Mucosa of descending colon (tissue), 3 donors: ENCODE results near the gene PRDX1. TPM values are rescaled to one million over a fixed set of nuclear protein-coding genes. Genes with fewer than 3 reads are reported as not detected.

Experiments
- ATAC-seq: fragments of 200-7000 bp; cut with Tn5 transposase; one replicate; pipeline ENCODE4 v1.9.1; 2020; ENCODE audit warnings: mild to moderate bottlenecking, moderate library complexity
- DNase-seq, 3 donors: peaks; one replicate each; pipeline ENCODE4 v3.0.0-alpha.2; 2020
- H3K36me3 ChIP-seq: fragments of 200-600 bp; one replicate; pipeline ENCODE4 v1.8.0; 2021; ENCODE audit warnings: low read depth, mild to moderate bottlenecking
- H3K4me1 ChIP-seq: fragments of 200-600 bp; one replicate; pipeline ENCODE4 v1.8.0; 2021; ENCODE audit warnings: low read depth, mild to moderate bottlenecking
- H3K4me3 ChIP-seq: fragments of 200-600 bp; one replicate; pipeline ENCODE4 v1.8.0; 2021; ENCODE audit warnings: mild to moderate bottlenecking
- H3K9me3 ChIP-seq: fragments of 200-600 bp; one replicate; pipeline ENCODE4 v1.8.0; 2021; ENCODE audit warnings: mild to moderate bottlenecking
- intact Hi-C, 2 donors: fragments of 100-400 bp; cut with DNase I in 1 of 2; cut with micrococcal nuclease in 1 of 2; formaldehyde crosslinking; loops; one replicate each; pipeline versions ENCODE4 v1.11.0 to v1.11.1; 2022; cut with DNase I, micrococcal nuclease
- total RNA-seq, 3 donors: library from RNA; stranded (reverse); fragmentation: NEBNext Ultra II Directional in 2 of 3; extraction: Animal tissue kit (Norgen Biotek cat#: 25700) in 2 of 3; gene quantifications; one replicate each; pipeline versions ENCODE4 v1.2.1 to v1.2.4, GENCODE V29; 2021 to 2023
- TF ChIP-seq, protein P1 (sequence below): fragments of 200-600 bp; IDR thresholded peaks from one replicate; pipeline ENCODE4 v1.8.0; 2022; ENCODE audit warnings: antibody characterized with exemption, mild to moderate bottlenecking
- donor health status: DM: no; HTN: no; CAD: no; lungs with moderate emphysema.
- donor health status: DM: no; HTN: no; CAD: no.
- donor health status: DM: no; HTN: yes; CAD: no.

Gene PRDX1
- total RNA-seq, 3 donors from 2014 or later: 248 to 306 (median 295) TPM

DNA sequence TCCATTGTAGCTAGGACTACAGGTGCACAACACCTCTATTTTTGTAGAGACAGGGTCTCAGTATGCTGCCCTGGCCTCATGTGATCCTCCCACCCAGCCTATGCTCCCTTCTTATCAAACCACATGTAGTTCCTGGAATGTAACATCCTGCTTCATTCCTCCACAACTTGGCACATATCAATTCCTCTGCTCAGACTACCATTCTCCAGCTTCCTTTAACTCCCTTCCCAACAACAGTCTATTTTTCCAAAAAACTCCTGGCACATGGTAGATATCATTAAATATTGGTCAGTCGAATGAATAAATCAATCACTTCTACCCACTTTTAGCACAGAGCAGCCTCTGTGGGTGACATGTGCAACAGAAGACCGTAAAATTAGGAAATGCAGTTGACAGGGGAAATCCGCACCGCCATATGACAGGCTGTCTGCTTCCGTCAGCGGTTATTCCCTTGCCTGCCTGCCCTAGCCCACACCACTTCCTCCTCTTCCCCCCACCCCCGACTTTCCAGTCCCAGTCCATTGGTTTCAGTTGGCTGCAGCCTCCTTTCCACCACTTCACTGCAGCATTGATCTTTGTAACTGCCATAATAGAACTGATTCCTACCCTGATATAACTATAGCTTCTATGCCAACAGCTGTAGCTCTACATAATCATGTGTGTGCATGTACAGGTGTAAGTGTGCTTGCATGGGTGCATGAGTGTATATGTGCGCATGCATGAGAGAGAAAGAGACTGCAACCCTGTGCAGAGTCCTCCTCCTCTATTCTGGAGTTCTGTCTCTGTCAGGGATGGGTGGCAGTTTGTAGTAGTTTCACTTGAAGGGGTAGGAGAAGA lies 22.1 kb upstream of the PRDX1 start:
- H3K36me3 ChIP-seq: no peaks in the 10 kb centered on the region
- intact Hi-C loops: no loop called here
- H3K4me1 ChIP-seq: no peaks in the 10 kb centered on the region
- H3K4me3 ChIP-seq: no peak overlapping the region
- DNase-seq (peak; percentile 47 to 76 (median 67)), ATAC-seq (peak; percentile 73)
- H3K9me3 ChIP-seq: no peaks in the 10 kb centered on the region
- TF ChIP-seq, protein P1, sequence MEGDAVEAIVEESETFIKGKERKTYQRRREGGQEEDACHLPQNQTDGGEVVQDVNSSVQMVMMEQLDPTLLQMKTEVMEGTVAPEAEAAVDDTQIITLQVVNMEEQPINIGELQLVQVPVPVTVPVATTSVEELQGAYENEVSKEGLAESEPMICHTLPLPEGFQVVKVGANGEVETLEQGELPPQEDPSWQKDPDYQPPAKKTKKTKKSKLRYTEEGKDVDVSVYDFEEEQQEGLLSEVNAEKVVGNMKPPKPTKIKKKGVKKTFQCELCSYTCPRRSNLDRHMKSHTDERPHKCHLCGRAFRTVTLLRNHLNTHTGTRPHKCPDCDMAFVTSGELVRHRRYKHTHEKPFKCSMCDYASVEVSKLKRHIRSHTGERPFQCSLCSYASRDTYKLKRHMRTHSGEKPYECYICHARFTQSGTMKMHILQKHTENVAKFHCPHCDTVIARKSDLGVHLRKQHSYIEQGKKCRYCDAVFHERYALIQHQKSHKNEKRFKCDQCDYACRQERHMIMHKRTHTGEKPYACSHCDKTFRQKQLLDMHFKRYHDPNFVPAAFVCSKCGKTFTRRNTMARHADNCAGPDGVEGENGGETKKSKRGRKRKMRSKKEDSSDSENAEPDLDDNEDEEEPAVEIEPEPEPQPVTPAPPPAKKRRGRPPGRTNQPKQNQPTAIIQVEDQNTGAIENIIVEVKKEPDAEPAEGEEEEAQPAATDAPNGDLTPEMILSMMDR: no peak

DNA sequence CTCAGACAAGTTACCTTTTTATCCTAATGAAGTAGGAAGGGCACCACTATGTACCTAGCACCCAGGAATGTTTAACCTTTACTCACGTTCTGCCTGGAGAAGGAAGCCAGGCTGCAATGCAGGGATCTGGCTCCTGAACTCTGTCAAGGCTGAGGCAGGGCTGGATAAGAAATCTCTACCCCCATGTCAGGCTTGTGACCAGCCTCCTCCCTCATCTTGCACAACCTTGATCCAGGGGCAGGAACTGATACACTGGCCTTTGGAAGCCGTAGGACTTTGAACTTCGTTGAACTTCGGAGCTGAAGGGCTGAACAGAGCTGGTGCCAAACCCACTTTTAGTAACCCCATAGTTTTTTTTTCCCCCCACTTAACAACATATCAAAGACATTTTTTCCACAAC lies 20.9 kb upstream of the PRDX1 start:
- no peaks in the 10 kb centered on the region for H3K36me3 ChIP-seq
- peak in 2 of 3 donors; percentile 44 to 66 for DNase-seq

DNA sequence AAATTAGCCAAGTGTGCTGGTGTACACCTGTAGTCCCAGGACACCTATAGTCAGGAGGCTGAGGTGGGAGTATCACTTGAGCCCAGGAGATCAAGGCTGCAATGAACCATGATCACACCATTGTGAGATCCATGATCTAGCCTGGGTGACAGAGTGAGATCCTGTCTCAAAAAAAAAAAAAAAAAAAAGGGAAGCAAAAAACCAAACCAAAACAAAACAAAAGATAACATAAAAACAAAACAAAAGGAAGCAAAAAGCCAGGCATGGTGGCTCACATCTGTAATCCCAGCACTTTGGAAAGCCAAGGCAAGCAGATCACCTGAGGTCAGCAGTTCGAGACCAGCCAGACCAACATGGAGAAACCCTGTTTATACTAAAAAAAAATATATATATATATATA lies 19.5 kb upstream of the PRDX1 start:
- DNase-seq (no peak), ATAC-seq (no peak)
- TF ChIP-seq, protein P1: no peak
- no peaks in the 10 kb centered on the region for H3K36me3 ChIP-seq
- no peaks in the 10 kb centered on the region for H3K4me1 ChIP-seq
- no peak overlapping the region for H3K4me3 ChIP-seq
- H3K9me3 ChIP-seq: no peaks in the 10 kb centered on the region
- intact Hi-C loops: no loop called here

More for the DNA sequence above, 20.9 kb upstream of the PRDX1 start:
- intact Hi-C loops: no loop called here
- peak; percentile 94 for ATAC-seq
- Histone ChIP-seq H3K4me1 (no peaks in the 10 kb centered on the region), H3K9me3 (no peaks in the 10 kb centered on the region), H3K4me3 (no peak overlapping the region)
- TF ChIP-seq, protein P1: no peak

DNA sequence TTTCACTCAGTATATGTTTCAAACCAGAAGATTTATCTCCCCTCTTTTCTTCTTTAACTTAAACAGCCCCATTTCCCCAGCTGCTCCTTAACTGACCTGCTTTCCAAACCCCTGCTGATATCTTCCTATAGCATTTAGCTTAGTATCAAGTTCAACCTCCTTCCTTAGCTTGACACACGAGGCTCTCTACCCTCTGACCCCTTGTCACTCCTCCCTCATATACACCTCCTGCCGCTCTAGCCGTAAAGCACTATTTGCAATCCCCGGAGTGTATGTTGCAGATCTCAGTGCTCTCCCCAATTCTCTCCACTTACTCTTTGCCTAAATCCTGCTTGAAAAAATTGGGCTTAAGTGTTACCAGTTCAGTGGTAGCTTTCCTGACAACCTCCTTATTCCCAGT lies 15.2 kb upstream of the PRDX1 start:
- no peaks in the 10 kb centered on the region for H3K4me1 ChIP-seq
- ATAC-seq (no peak), DNase-seq (no peak)
- intact Hi-C loops: no loop called here
- H3K36me3 ChIP-seq: no peaks in the 10 kb centered on the region
- H3K4me3 ChIP-seq: no peak overlapping the region
- TF ChIP-seq, protein P1: no peak
- H3K9me3 ChIP-seq: no peaks in the 10 kb centered on the region

DNA sequence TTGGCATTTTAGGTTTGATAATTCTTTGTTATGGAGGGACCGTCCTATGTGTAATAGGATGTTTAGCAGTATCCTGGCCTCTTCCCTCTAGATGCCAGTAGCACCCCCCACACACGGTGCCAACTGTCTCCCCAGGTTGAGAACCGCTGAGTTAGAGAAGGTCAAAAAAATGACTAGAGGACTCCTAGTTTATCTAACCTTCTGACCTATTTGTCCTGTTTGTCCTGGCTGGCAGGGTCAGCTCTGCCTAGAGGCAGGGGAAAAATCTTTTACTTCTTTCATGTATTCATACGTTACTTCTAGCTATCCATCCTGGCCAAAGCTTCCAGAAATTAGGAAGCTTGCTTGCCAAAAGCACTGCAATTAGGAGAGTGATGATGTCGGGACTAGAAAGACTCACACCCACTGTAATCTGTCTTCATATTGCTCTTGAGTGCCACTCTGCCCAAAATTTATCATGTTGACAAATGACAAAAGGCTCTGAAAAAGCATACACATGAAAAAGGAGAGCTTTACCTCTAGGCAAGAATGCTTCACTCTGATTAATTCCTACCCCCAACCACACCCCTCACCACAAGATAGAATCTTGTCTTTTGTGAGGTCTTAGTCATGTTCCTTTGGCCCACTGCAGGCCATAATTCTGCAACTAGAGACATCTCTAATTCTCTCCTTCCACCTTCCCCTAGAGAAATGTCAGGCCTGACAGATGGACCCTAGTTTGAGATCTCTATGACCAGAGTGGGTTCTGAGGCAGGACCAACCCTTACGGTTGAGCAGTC lies 14.5 kb upstream of the PRDX1 start:
- Histone ChIP-seq H3K36me3 (no peaks in the 10 kb centered on the region), H3K4me1 (no peaks in the 10 kb centered on the region), H3K4me3 (no peak overlapping the region), H3K9me3 (no peaks in the 10 kb centered on the region)
- TF ChIP-seq, protein P1: no peak
- intact Hi-C loops: no loop called here
- DNase-seq: no peak
- no peak for ATAC-seq
